Hepatocyte (in vitro differentiated cells): ENCODE results near the gene HKDC1.

Experiments
- CTCF ChIP-seq: fragments of 200-600 bp; sonication (generic); IDR thresholded peaks from 2 replicates; pipeline ENCODE4 v1.5.1; 2016; ENCODE audit warnings: antibody characterized with exemption, mild to moderate bottlenecking; ENCODE audit not compliant: poor library complexity
- EZH2 ChIP-seq: fragments of 200-600 bp; sonication (generic); IDR thresholded peaks from 2 replicates; pipeline ENCODE4 v1.6.1; 2016; ENCODE audit warnings: antibody characterized with exemption, mild to moderate bottlenecking, borderline replicate concordance
- EZH2phosphoT487 ChIP-seq: fragments of 200-600 bp; sonication (generic); IDR thresholded peaks from one replicate; pipeline ENCODE4 v1.6.1; 2018; ENCODE audit warnings: antibody characterized with exemption, mild to moderate bottlenecking, low read depth, moderate library complexity; ENCODE audit not compliant: unreplicated experiment, severe bottlenecking

- no peak for TF ChIP-seq CTCF
- TF ChIP-seq EZH2phosphoT487 = no peak
- no peak for TF ChIP-seq EZH2
Measured at GRCh38 chr10:69295027-69295636, 75.0 kb downstream of the HKDC1 start.
